GM21515 (cell line): ENCODE measurements around the gene RAP1GAP.

ENCODE experiments used
- ATAC-seq: cut with Tn5 transposase; IDR thresholded peaks from one replicate; pipeline ENCODE4 v1.9.1; 2021; ENCODE audit not compliant: unreplicated experiment

Gene RAP1GAP

DNA sequence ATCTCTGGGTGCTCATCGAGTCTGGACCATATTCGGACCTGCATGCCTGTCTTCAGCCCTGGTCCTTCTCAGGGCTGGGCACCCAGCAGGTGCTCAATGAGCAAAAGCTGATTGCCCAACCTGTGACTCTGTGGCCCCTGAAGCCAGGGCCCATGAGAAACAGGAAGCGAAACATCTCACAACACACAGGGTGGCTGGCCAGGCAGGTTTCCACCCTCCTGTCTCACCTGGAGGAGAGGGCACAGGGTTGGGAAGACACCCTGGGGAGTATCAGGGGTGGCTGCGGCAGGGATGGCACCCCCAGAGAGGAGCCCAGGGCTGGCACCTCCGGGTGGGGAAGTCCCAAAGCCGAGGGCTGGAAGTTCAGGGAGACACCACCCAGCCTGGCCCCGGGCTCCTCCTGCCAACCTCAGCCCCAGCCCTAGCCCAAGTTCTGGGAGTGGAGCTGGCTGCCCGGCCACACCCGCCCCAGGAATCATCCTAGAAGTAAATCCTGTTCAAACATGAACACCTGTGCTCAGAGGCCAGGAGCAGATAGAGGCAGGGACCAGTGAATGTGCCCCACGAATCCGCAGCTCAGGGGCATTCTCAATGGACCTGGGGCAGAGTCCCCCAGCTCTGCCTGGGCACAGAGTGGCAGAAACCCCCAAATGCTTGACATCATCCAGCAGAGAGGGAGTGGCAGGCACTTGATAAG is 54.6 kb downstream of the RAP1GAP start:
- no peak for ATAC-seq

DNA sequence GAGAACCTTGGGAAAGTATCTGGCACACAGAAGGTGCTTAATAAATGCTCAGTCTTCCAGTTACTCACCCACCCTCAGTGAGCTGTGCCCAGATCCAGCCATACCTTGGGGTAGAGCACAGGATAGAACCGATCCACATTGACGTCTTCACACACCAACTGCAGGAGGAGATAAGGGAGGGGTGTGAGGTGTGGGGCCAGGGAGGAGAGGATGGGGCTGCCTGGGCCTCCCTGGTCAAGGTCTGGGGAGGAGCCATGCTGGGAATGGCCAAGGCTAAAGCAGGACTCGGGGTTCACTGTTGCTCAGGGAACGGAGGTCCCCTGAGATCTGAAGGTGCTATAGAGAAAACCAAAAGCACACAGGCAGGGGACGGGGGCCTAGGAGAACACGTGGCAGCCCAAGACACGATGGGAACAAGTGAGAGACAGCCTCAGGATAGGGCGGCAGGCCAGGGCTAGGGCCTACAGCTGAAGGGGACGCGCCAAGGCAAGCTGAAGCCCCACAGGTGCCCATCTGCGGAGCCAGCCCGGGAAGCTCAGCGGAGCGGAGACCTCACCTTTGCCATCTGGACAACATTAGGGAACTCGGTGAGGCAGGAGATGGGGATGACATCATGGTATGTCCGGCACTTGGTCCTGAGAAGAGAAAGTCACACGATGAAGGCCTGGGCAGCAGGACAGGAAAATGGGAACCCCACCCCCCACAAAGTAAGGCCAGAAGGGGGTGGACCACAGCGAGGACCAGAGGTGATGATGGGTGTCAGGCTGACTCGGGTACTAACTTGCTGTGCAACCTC is 55.9 kb downstream of the RAP1GAP start:
- no peak for ATAC-seq

DNA sequence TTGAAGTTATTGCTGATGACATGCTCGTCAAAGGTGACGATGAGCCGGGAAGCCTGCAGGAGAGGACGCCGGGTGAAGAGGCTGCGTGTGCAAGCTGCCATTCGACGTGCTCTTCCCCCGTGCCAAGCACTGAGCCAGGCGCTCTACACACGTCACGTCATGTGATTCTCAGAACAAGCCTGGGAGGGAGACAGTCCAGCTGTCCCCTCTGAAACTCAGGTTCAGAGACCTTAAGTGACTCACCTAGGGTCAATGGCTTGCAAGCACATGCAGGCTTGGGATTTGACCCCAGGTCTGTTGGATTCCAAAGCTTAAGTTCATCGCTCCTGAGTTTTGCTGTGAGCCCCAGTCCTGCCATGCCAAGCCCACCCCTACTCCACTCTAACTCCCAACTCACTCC is 57.1 kb downstream of the RAP1GAP start:
- no peak for ATAC-seq

DNA sequence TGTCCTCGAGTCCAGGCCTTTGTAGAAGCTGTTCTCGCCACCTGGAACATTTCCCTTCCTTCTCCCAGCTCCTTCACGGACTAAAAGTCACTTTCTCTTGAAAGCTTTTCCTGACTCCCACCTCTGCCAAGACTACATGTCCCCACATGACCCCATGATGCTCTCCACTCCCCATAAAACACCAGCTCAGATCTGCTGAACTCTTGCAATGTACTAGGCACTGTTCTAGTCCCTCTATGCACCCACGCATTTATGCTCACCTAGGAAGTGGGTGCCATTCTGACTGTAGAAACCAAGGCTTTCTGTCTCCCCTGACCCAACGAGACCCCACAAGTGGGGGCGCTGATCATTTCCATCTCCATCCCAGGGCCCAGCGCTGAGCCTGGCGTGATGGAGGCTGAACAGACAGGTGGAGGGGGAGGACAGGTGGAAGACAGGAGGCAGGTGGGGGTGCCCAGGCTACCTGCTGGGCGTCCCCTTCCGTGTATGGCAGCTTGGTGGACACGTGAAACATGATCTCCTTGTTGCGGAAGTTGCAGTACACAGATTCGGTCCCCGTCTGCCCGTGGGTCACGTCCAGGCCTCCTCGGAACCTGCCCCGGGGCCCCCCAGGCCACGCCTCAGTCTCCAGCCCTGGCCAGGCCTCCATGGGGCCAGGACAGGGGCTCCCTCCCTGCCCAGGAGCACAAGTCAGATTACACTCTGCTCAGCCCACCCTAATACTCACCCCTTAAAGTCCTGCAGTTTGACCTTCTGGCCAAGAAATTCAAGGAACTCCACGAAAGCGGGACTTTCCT is 58.0 kb downstream of the RAP1GAP start:
- ATAC-seq, result no peak

DNA sequence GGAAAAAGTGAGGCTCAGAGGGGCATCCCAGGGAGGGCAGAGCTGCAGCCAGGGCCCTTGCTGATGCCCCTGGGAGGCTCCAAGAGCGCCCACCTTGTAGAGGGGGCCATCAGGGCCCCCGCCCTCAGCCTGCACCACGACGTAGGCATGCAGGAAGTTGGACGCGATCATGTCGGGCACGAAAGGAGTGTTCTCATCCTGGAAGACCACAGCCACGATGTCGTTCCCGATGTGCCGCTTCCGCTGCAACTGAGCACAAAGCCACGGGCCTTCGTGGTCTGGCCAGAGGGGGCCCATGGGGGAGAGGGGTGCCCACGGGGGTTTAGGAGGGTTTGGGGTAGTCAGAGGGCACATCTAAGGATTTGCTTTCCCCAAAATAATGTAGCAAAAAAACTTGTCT is 59.1 kb downstream of the RAP1GAP start:
- no peak for ATAC-seq

DNA sequence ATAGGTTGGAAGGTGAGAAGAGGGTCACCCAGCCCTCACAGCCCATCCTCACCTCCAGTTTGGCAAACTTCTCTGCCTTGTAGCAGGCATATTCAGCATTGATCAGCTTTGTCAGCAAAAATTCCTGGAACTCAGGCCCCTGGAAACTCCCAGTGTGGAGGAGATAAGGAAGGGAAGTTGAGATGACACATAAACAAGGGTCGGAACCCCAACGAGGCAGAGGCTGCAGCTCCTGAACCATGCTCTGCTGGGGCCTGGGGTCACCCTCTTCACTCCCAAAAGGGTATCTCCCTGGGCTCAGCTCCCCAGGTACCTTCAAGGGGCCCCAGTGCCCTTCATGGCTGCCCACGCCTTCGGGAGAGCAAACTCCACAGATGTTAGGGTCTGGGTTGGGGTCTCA is 60.4 kb downstream of the RAP1GAP start:
- ATAC-seq, result no peak

DNA sequence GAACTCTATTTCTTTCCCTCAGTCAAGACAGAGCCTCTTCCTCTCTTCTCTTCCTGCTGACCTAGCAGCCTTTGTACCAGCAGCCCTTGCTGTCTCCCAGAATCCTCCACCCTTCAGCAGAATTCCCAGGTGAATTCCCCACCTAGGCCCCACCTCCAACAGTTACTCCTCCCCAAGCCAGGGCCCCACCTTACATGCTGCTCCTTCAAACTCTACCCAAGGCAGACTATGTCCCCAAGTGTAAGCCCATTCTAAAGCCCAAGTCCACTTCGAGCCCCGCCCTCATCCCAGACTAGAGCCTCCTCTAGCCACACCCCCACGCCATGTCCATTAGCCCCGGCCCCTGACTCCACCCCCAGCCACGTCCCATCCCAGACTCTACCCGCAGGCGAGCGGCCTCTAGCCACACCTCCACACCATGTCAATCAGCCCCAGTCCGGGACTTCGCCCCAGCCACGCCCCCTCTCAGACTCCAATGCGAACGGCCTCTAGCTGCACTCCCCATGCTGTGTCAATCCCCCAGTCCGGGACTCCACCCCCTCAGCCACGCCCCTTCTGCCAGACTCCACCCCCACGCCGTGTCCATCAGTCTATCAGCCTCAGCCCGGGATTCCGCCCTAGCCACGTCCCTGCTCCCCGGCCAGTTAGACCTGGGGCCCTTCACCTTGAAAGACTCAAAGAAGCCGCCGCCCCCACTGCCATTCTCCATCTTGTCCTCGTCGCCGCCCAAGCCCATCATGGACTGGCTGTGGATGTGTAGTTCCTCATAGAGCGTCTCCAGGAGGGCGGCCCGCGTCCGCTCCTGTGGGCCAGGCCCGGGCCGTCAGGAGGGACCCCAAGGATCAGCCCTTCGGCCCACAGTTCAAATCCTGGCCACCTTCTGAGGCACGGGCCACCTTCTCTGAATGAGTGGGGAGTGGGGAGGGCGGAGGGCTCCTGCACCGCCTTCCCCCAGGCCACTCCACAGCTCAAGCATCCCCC is 61.3 kb downstream of the RAP1GAP start:
- ATAC-seq, result no peak

DNA sequence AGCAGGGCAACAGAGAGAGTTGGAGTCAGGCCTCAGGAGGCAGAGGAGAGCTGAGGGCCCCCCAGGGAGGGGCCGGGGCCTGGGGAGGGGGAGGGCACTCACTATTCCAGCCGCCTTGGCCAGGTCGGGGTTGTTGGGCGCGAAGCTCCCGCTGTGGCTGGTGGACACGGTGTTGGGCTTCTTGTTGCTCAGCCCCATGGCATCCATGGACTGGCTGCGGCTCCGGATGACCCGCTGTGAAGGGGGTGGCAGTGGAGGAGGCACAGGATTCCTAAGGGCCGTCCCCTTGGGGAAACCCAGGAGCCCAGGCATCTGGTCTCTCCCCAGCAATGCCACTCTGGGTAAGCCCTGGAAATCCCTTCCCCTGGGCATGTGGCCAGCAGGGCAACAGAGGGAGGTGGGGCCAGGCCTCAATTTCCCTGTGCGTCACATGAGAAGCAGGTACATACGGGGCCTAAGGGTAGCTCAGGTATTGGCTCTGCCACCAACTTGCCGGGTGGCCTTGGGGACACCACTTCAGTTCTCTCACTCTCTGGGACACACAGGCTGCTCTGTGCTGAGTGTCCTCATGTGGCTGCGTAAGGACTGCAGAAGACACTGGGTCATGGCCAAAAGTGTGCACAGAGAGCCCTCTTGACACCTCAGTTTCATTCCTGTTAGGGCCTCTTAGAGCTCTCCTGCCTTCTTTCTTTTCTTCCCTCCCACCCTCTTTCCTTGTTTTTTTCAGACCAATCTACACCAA is 63.0 kb downstream of the RAP1GAP start:
- no peak for ATAC-seq

DNA sequence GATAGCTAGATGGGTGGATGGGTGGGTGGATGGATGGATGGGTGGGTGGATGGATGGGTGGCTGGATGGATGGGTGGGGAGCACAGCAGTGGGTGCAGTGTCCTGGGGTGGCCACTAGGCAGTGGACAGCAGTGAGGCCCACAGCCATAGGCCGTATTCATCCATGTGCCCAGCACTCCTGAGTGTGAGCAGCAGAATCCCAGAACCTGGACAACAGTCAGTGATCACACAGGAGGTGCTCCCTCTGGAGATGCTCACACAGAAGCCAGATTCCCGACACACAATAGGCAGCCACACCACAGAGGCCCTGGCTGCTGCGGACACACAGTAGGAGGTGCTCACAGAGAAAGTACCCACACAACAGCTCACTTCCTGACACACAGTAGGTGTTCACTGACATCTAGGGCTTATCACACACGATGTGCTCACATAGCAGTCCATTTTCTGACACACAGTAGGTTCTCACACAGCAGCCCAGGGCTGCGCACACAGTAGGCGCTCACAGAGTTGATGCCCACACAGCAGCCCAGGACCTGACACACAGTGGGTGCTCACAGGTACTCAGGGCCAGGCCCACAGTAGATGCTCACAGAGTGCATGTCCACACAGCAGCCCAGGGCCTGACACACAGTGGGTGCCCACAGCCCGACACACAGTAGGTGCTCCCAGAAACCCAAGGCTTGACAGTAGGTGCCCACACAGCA is 64.0 kb downstream of the RAP1GAP start:
- ATAC-seq, result no peak

DNA sequence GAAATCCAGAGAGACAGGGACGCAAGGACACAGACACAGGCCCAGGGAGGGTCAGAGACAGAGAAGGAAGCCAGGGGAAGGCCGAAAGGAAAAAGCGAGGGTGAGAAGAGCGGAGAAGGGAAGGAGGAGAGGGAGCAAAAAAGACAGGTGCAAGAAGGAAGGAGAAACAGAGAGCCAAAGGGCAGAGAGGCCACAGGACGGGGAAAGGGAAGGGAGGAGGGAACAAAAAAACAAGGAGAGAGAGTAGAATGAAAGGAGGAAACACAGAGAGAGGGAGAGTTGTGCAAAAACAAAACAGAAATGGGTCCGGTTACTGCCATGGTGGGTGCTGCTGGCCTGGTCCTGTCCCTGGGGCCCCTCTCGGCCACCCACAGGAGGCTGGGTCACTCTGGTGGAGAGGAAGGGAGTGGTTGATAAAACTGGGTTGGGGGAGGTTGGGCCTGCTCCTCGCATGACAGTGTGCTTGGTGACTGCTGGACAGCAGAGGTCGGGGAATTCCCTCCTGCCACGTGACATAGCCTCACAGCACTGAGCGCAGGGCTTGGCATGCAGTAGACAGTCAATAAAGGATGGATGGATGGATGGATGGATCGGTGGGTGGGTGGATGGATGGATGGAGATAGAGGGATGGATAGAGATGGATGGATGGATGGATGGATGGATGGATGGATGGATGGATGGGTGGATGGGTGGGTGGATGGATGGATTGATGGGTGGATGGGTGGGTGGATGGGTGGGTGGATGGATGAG is 64.8 kb downstream of the RAP1GAP start:
- ATAC-seq, result no peak

DNA sequence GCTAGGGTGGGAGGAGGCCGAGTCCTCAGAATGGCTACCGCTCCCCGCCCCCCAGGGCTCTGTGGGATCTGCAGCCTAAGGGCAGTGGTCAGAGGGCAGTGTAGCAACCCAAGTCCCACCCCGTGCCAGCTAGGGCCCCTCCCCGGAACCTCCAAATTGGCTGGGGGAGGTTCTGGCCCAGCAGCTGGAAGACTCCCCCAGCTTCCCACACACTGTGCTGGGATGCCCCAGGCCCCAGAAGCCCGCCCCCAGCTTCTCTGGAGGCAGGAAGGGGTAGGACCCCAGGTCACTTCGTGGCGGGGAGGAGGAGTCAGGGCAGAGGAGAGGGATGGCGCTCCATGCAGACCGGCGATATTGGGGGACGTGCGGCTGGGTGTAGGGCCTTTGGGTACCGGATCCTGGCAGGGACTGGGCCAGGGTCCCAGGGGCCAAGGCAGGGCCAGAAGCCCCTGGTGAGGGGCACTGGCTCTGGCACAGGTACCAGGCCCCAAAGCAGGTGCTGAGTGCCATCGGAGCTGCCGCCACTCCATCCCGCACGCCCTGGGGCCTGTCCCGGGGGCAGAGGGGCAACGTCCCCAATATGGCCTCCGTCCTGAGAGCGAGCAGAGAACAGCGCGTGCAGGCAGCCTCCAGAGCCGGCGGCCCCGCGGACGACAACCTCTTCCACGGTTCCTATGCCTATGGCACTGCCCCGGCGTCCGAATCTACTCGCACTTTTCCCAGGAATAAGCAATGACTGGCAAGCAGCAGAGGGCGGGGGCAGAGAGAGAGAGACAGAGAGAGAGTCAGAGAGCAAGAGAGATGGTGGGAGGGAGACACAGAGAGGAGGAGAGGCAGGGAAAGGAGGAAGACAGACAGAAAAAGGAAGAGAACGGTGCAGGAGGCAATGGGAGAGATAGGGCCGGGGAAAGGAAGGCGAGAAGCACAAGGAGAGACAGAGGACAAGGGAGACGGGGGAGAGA is 65.7 kb downstream of the RAP1GAP start:
- ATAC-seq, result no peak

DNA sequence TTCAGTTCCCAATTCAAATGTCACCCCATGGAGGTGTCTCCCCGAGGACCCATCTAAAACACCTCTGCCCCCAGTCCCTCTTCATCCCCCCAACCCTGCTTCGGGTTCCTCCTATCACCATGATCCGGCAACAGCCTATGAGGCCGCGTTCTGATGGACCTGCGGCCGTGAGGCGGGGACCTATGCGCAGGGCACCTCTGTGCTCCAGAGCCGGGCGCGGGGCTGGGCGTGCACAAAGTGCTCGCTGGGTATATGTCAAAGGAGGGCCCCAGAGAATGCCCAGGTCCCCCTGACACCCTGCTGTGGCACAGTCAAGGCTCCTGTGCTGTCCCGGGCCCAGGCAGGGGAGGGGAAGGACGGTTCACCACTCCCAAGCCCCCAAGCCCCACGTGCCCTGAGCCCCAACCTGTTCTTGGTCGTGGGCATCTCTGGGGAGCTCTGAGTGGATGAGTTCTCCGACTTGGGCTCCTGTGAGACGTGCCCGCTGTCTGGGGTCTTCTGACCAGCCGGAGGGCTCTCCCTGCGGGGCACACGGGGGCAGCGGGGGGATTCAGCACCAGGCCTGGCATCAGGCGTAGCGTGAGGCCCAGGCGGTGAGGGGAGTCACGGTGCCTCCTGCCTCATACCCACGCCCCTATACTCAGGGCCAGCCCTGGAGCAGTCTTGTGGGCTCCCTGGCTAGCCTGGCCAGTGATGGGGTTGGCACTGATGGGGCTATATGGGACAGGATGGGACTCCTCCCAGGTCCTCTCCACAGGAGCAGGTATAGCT is 67.7 kb downstream of the RAP1GAP start:
- ATAC-seq, result no peak

DNA sequence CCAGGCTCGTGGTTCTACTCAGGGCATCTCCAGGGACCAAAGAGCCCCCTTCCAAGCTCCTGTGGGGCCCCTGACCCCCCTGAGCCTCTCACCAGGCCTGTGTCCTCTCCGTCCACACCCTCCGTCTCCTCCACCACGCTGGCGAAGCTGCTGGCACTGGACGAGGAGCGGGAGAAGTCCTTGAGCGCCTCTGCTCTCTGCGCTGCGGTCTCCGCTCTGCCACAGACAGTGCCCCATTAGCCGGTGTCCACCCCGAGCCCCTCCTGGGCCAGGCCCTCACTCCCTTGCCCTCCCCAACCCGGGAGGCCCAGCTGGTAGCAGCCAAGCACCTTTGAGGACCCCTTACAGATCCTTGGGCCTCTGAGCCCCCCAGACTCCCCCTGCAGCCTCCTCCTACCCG is 69.8 kb downstream of the RAP1GAP start:
- ATAC-seq, result no peak

DNA sequence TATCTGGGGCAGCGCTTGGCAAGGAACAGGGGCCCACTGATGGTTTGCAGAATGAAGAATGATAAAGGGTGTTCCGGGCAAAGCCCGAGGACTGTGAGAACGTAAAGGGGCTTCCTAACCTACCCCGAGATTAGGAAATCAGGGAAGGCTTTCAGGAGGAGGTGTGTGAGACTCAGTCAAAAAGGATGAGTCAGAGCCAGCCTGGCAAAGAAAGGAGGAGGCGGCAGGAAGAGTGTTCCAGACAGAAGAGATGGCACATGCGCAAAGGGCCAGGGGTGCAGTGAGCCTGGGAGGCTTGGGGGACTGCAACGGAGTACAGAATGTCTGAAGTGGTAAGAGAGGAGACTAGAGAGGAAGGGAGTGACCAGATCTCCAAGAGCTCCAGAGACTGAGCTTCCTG is 70.3 kb downstream of the RAP1GAP start:
- no peak for ATAC-seq

DNA sequence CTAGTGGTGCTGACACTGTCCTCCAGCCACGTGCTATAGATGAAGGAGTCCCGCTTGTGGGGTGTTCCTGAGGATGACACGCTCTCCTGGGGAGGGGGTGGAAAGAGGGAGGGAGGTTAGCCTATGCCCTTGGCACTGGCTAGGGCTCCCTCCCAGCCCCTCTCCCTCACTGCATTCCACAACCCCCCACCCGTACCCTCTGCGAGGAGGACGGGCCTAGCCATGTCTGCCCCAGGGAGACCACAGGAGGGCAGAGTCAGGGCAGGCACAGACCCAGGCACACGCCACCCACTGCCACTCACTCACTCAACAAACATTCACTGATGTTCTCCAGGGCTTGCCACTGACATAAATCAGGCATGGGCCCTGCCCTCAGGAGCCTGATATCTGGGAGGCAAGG is 70.7 kb downstream of the RAP1GAP start:
- no peak for ATAC-seq

DNA sequence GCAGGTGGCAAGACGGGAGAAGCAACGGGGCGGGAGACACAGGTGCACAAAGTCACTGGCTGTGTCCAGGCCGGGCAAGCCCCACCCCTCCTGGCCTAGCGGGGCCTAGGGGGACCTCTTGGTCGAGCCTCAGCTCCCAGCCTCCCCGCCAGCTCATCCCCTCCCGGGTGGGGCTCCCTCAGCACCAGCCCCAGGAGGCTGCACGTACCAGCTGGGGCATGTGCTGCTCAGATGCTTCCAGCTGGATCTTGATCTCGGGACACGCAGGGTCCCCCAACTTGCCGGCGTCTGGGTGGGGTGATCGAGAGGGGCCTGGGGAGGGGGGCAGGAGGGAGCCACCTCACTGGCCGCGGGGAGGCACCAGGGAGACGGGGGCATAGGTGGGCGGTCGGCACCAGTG is 71.4 kb downstream of the RAP1GAP start:
- no peak for ATAC-seq

DNA sequence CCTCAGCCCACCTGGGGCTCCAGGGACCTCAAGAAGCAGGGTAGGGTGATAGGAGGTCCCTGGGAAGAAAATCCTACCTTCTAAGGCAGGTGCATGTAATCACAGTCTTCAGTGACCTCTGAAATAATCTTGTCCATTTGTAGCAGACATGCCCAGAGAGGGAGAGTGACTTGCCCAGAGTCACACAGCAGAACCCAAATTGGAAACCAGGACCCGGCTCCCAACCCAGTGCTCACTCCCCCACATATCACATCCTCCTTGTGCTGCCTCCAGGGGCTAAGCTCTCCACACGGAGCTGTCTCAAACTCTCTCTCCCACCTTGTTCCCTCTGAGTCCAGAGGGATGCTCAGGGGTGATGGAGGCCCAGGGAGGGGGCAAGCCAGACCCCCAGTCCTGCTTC is 72.5 kb downstream of the RAP1GAP start:
- no peak for ATAC-seq
